Activated naive CD4-positive, alpha-beta T cell treated with anti-CD3 and anti-CD28 coated beads for 36 hours (primary cell): ENCODE data around the gene APC2. TPM values are rescaled to one million over a fixed set of nuclear protein-coding genes. Genes with fewer than 3 reads are reported as not detected.
"Not testable (repeated sequence)": the region's sequence is repeated elsewhere in the genome, so short reads cannot be mapped to it uniquely, and the experiment has no call there.

ENCODE experiments used
- CTCF ChIA-PET: fragments of 350-600 bp; sonication (Branson Sonifier 250); formaldehyde crosslinking; loops from one replicate; lab custom pipeline; 2021; ENCODE audit warnings: antibody characterized with exemption; lab: Charles Lee
- DNase-seq: peaks from one replicate; pipeline ENCODE4 v3.0.0-alpha.2; 2020
- H3K27ac Mint-ChIP-seq: one replicate; pipeline ENCODE4 v1.8.0; 2021; ENCODE audit warnings: mild to moderate bottlenecking, mixed read lengths
- H3K27me3 Mint-ChIP-seq: one replicate; pipeline ENCODE4 v1.8.0; 2021; ENCODE audit warnings: low read depth, mixed read lengths
- H3K36me3 Mint-ChIP-seq: one replicate; pipeline ENCODE4 v1.8.0; 2021; ENCODE audit warnings: low read depth, mixed read lengths
- H3K4me1 Mint-ChIP-seq: one replicate; pipeline ENCODE4 v1.8.0; 2021; ENCODE audit warnings: low read depth, mixed read lengths
- H3K4me3 Mint-ChIP-seq: one replicate; pipeline ENCODE4 v1.8.0; 2021; ENCODE audit warnings: mild to moderate bottlenecking, moderate library complexity, mixed read lengths
- H3K9me3 Mint-ChIP-seq: one replicate; pipeline ENCODE4 v1.8.0; 2021; ENCODE audit warnings: mixed read lengths
- intact Hi-C: fragments of 100-400 bp; cut with micrococcal nuclease; formaldehyde crosslinking; loops from one replicate; pipeline ENCODE4 v1.15.1; 2023
- total RNA-seq, 2 experiments: library from RNA; stranded (reverse); gene quantifications; one replicate each; pipeline ENCODE4 v1.2.3, GENCODE V29; 2021

The APC2 gene
- total RNA-seq, 2 experiments from 2014 or later: 0.07 to 0.12 TPM

DNA sequence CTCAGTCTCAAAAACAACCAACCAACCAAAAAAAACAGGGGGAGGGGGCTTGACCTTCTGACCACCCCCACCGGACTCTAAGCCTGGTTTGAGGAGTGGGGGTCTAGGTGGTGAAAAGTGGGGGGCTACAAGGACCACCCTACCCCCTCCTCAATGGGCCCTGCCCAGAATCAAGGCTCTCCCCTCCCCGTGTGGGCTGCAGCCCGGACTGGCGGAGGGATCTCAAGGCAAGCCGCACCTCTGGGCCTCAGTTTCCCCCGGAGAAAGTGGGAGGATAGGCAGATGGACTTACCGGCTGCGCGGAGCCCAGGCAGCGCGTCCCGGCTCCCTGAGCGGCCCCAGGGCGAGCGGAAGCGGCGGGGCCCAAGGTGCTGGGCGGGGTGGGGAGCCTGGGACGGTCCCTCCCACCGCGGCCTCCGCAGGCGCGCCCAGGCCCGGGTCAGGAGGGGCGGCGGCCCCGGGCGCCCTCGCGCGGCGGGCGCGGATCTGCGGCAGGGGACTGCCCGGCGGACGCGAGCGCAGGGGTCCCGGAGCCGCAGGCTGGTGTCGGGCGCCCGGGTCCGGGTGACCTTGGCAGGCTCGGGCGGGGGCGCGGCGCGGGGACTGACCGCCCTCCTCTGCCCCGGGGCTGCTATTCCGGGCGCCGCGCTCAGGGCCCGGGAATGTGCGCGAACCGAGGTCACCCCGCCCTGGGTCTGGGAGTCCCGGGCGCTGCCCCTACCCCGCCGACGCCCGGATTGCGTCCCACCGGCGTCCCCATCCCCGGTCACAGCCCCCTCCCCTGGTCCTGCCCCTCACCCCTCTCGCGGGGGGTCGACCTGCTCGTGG lies 63.0 kb downstream of the APC2 start, which contains the start of gene ADAMTSL5:
Gene ADAMTSL5 (minus strand): TSS at position 349 of the 828 bp plus-strand sequence. CDS start 2,076 bp downstream, outside the sequence.
- CTCF ChIA-PET: no interaction called here
- peaks cover 13% of the 10 kb centered on the region for H3K4me1 Mint-ChIP-seq
- no peak within 1 kb of the TSS for H3K27ac Mint-ChIP-seq
- no peaks in the 10 kb centered on the region for H3K9me3 Mint-ChIP-seq
- peak; percentile 78 for DNase-seq
- H3K4me3 Mint-ChIP-seq: peak within 1 kb of the TSS; percentile 63
- intact Hi-C loops: loop anchor here (1.0 to 5.0 kb wide), 3 partner anchors 42 to 236 kb away; partner anchors contain the start of genes FAM174C and RPS15
- H3K36me3 Mint-ChIP-seq: no peaks in the 10 kb centered on the region
- peaks cover 6% of the 10 kb centered on the region for H3K27me3 Mint-ChIP-seq

DNA sequence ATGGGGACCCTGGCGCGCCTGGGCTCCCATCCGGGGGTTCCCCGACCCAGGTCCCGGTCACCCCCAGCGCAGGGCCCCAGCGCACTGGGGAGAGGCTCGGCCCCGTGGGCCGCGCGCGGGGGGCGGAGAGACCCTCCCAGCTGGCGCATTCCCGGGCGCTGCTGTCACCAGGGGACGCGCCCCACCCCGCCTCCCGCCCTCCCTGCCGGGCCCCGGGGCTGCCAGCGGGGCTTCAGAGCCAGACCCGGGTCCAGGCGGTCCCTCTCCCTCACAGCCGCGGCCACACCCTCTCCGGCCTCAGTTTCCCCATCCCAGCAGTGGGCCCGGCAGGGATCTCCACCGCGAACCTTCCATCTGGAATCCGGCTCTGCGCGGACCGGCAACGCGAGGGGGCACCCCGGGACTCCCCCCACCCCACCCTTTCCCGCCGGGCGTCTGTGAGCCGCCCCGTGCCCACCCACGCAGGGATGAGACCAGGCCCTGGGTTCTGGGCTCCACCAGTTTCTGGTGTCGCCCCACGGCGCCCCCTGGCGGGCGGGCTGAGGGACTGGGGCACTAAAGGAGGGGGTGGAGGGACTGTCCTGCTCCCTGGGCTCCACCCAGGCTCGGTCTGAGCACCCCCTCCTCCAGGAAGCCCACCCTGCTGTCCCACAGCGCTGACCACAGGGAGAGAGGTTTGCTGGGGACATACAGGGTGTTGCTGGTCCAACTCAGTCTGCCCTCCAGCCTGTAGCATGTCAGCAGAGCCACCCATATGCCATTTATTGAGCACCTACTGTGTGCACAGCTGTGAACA lies 63.8 kb downstream of the APC2 start:
- no peak overlapping the region for H3K4me3 Mint-ChIP-seq
- H3K36me3 Mint-ChIP-seq: no peaks in the 10 kb centered on the region
- CTCF ChIA-PET: interaction anchor here (1.0 kb wide), 1 partner anchor 47 kb away, joined by 3 read pairs; no protein-coding TSS in a partner anchor
- peaks cover 12% of the 10 kb centered on the region for H3K4me1 Mint-ChIP-seq
- intact Hi-C loops: loop anchor here (1.0 to 5.0 kb wide), 3 partner anchors 43 to 236 kb away; partner anchors contain the start of genes FAM174C and RPS15
- DNase-seq: peak; percentile 69
- no peak overlapping the region for H3K27ac Mint-ChIP-seq
- peaks cover 6% of the 10 kb centered on the region for H3K27me3 Mint-ChIP-seq
- H3K9me3 Mint-ChIP-seq: no peaks in the 10 kb centered on the region

DNA sequence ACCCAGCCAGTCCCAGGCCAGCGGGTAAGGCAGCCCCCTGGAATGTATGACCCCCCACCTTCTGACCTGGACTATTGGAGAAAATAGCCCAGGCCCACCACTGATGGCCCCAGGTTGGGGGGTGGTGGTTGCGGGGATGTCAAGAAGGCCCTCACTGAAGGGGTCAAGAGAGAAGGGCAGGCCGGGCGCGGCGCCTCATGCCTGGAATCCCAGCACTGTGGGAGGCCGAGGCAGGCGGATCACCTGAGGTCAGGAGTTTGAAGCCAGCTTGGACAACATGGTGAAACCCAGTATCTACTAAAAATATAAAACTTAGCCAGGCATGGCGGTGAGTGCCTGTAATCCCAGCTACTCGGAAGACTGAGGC lies 64.4 kb downstream of the APC2 start:
- CTCF ChIA-PET: interaction anchor here (0.7 to 1.0 kb wide), 2 partner anchors 48 to 147 kb away, joined by 3 to 4 read pairs; no protein-coding TSS in a partner anchor
- Mint-ChIP-seq H3K27ac (no peak overlapping the region), H3K4me1 (peaks cover 11% of the 10 kb centered on the region), H3K36me3 (no peaks in the 10 kb centered on the region), H3K4me3 (no peak overlapping the region), H3K27me3 (peaks cover 6% of the 10 kb centered on the region), H3K9me3 (no peaks in the 10 kb centered on the region)
- no peak for DNase-seq
- intact Hi-C loops: loop anchor here (5.0 kb wide), 1 partner anchor 237 kb away; the partner anchor contains the start of gene FAM174C

DNA sequence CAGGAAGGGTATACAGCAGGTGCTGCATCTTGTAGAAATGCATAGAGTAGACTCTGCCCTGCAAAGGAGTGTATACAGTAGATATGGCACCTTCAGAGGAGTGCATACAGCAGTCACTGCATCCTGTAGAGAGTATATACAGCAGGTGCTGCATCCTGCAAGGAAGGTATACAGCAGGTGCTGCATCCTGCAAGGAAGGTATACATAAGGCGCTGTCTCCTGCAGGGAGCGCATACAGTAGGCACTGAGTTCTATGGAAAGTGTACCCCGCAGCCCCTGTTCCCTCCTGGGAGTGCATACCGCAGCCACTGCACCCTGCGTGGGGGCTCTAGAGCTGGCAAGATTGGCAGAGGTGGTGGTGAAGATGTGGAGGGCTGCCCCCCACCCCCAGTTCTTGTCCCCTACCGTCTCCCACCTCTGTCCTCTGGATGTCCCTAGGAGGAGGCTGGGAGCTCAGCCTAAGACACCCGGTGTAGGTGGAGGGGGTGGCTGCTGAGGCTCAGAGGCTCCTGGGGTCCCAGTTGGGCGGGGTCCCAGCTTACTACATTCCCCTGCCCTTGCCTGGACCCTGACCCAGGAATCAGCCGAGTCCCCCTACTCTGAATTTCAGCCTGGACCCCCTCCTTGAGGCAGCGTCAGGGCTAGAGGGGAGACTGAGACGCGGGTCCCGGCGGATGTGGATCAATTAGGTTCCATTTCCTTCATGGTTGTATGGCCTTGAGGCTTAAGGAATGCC lies 65.2 kb downstream of the APC2 start:
- Mint-ChIP-seq H3K27ac (no peak overlapping the region), H3K36me3 (no peaks in the 10 kb centered on the region), H3K27me3 (peaks cover 2% of the 10 kb centered on the region), H3K9me3 (no peaks in the 10 kb centered on the region), H3K4me3 (no peak overlapping the region), H3K4me1 (peaks cover 6% of the 10 kb centered on the region)
- intact Hi-C loops: loop anchor here (5.0 kb wide), 1 partner anchor 238 kb away; the partner anchor contains the start of gene FAM174C
- DNase-seq: no peak
- CTCF ChIA-PET: interaction anchor here (0.7 to 1.0 kb wide), 2 partner anchors 49 to 148 kb away, joined by 3 to 4 read pairs; no protein-coding TSS in a partner anchor

DNA sequence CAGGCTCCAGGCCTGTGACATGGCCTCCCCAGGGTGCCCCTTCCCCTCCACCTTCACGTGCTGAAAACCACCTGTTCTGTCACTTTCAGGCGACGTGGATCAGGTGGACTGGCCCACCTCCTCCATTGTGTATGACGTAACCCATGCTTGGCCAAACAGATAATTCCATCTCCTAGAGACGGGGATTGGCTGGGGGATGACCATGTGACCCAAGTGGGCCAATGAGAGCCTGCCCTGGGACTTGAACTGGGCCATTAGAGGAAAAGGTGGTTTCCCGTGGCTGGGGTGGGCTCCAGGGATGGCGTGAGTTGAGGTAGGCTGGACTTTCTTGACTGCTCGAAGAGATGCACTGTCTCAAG lies 66.5 kb downstream of the APC2 start:
- CTCF ChIA-PET: no interaction called here
- no peak for DNase-seq
- no peaks in the 10 kb centered on the region for H3K36me3 Mint-ChIP-seq
- H3K9me3 Mint-ChIP-seq: no peaks in the 10 kb centered on the region
- H3K4me1 Mint-ChIP-seq: peaks cover 6% of the 10 kb centered on the region
- no peak overlapping the region for H3K27ac Mint-ChIP-seq
- no peaks in the 10 kb centered on the region for H3K27me3 Mint-ChIP-seq
- H3K4me3 Mint-ChIP-seq: no peak overlapping the region
- intact Hi-C loops: no loop called here

DNA sequence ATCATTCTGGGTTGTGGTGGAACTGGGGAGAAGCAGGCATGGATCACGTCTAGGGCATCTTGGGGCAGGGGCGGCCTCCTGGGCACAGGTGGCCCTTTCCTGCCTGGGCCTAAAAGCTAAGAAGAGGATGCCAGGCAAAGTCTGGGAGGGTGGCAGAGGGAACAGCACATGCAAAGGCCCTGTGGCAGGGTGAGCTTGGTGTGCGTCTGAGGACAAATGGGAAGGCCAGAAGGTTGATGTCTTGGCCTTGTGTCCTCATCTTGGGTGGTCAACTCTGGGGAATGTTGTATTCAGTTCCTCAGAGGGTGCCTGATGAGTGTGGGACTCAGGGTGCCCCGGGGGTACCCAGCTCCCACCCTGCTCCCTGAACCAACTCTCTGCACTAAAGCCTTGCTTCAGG lies 68.5 kb downstream of the APC2 start:
- H3K27me3 Mint-ChIP-seq: peaks cover 6% of the 10 kb centered on the region
- DNase-seq: no peak
- H3K4me3 Mint-ChIP-seq: no peak overlapping the region
- intact Hi-C loops: no loop called here
- CTCF ChIA-PET: no interaction called here
- no peaks in the 10 kb centered on the region for H3K4me1 Mint-ChIP-seq
- no peaks in the 10 kb centered on the region for H3K36me3 Mint-ChIP-seq
- H3K27ac Mint-ChIP-seq: no peak overlapping the region
- no peaks in the 10 kb centered on the region for H3K9me3 Mint-ChIP-seq

DNA sequence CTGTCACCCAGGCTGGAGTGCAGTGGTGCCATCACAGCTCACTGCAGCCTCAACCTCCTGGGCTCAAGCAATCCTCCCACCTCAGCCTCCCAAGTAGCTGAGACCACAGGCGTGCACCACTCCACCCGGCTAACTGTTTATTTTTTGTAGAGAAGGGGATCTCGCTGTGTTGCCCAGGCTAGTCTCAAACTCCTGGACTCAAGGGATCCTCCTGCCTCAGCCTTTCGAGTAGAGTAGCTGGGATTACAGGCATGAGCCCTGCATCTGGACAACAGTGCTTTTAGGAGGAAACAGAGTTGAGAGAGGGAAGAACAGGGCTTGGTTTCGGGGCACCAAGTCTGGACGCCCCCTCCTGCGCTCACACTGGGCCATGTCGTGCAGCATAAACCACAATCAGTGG lies 69.9 kb downstream of the APC2 start:
- H3K36me3 Mint-ChIP-seq, DNase-seq, intact Hi-C loops, H3K4me1 Mint-ChIP-seq, H3K4me3 Mint-ChIP-seq, H3K27ac Mint-ChIP-seq, CTCF ChIA-PET, H3K9me3 Mint-ChIP-seq: not testable (repeated sequence)
- peaks cover 12% of the 10 kb centered on the region for H3K27me3 Mint-ChIP-seq

DNA sequence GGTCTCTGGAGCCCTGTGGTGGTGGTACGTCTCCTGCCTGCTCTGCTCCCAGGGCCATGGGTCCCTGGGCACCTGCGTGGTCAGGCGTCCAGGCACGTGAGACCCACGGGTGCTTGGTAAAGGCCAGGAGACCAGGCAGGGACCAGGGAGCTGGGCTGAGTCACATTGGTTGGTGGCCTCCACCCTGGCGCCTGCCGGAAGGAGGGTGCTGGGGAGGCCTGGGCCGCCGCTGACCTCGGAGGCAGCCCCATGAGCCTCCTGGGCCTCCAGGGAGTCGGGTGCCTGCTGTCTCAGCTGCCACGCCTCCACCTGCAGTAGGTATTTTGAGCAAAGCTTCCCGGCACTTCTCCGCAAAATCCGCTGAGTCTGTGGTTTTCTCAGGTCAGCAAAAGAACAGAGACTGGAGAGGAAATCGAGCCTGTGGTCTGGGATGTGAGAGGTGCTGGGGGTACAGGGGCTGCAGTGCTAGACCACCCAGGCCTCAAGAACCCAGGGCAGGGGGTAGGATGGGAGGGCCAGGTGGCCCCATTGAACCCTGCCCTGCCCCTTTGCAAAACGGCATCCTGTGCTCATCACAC lies 70.4 kb downstream of the APC2 start:
- DNase-seq: no peak
- peaks cover 14% of the 10 kb centered on the region for H3K27me3 Mint-ChIP-seq
- intact Hi-C loops: no loop called here
- no peak overlapping the region for H3K27ac Mint-ChIP-seq
- no peaks in the 10 kb centered on the region for H3K36me3 Mint-ChIP-seq
- H3K4me1 Mint-ChIP-seq: peaks cover 7% of the 10 kb centered on the region
- H3K9me3 Mint-ChIP-seq: no peaks in the 10 kb centered on the region
- H3K4me3 Mint-ChIP-seq: no peak overlapping the region
- CTCF ChIA-PET: interaction anchor here (0.6 kb wide), 1 partner anchor 149 kb away, joined by 5 read pairs; no protein-coding TSS in a partner anchor

DNA sequence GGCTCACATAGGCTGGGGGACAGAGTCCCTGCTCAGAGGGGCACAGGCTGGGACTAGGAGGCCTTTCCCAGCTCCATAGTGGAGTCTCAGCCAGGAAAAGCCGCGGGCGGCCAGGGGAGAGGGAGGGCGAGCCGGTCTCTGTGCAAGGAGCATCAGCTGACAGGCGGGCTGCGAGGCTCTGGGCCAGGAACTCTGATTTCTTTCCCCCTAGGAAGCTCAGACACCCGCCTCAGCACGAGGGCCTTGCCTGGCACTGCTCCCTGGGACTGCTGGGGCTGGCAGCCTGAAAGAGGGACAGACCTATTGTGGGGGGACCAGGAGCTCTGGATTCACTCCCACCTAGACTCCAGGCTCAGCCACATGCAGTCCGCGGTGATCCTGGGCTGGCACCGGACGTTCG lies 71.7 kb downstream of the APC2 start:
- CTCF ChIA-PET: no interaction called here
- Mint-ChIP-seq H3K36me3 (no peaks in the 10 kb centered on the region), H3K9me3 (no peaks in the 10 kb centered on the region), H3K4me1 (peaks cover 7% of the 10 kb centered on the region), H3K27me3 (peaks cover 24% of the 10 kb centered on the region), H3K27ac (no peak overlapping the region), H3K4me3 (no peak overlapping the region)
- DNase-seq: no peak
- intact Hi-C loops: no loop called here

DNA sequence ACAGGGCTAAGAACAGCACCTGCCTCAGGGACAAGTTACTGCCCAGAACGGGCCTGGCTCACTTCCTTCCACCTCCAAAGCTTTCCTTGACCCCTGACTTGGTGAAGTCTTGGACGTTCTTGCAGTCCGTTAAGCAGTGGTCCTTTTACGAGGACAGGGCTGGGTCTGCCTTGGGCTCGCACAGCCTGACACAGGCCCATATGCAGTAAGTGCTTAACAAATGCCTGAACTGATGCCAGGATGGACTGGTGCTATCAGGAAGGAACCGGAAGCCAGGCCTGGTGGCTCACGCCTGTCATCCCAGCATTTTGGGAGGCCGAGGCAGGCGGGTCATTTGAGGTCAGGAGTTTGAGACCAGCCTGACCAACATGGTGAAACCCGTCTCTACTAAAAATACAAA lies 72.1 kb downstream of the APC2 start:
- no peak for DNase-seq
- no peak overlapping the region for H3K4me3 Mint-ChIP-seq
- H3K9me3 Mint-ChIP-seq: no peaks in the 10 kb centered on the region
- CTCF ChIA-PET: no interaction called here
- peaks cover 7% of the 10 kb centered on the region for H3K4me1 Mint-ChIP-seq
- no peak overlapping the region for H3K27ac Mint-ChIP-seq
- intact Hi-C loops: no loop called here
- no peaks in the 10 kb centered on the region for H3K36me3 Mint-ChIP-seq
- H3K27me3 Mint-ChIP-seq: peaks cover 25% of the 10 kb centered on the region

DNA sequence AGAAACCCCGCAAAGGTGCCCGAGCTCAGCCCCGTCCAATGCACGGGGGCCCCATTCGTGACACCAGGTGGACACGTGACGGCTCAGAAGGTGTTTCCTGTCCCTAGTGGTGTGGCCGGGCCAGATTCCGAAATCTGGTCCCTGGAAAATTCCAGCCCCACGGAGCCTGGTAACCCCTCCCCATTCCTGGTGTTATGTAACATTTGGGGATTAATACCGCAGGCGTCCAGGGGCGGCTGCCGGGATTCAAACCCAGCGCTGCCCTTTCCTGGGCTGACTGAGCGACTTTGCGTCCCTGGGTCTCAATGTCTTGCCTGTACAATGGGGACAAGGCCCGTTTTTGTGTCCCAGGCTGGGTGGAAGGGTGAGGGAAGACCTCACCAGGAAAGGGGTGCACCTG lies 72.9 kb downstream of the APC2 start:
- no peak for DNase-seq
- Mint-ChIP-seq H3K4me1 (peaks cover 7% of the 10 kb centered on the region), H3K27me3 (peaks cover 30% of the 10 kb centered on the region), H3K36me3 (no peaks in the 10 kb centered on the region), H3K27ac (no peak overlapping the region), H3K9me3 (no peaks in the 10 kb centered on the region), H3K4me3 (no peak overlapping the region)
- intact Hi-C loops: no loop called here
- CTCF ChIA-PET: no interaction called here
